Kidney epithelial cell (primary cell): Measurements from ENCODE around the gene ST3GAL5. TPM values are rescaled to one million over a fixed set of nuclear protein-coding genes. Genes with fewer than 3 reads are reported as not detected.

Source experiments
- DNase-seq: peaks from one replicate; pipeline ENCODE4 v3.0.0-alpha.2; 2010; ENCODE audit warnings: low read depth
- H3K27me3 ChIP-seq: 2 replicates; pipeline ENCODE4 v1.6.0; 2011; ENCODE audit warnings: low read length; ENCODE audit not compliant: control insufficient read depth, insufficient read depth
- H3K36me3 ChIP-seq: 2 replicates; pipeline ENCODE4 v1.5.1; 2011; ENCODE audit warnings: low read length; ENCODE audit not compliant: control insufficient read depth, insufficient read depth
- H3K4me3 ChIP-seq: 2 replicates; pipeline ENCODE4 v1.5.1; 2011; ENCODE audit warnings: low read depth, mild to moderate bottlenecking, control low read depth, low read length
- CTCF ChIP-seq: IDR thresholded peaks from 2 replicates; pipeline ENCODE4 v1.5.1; 2011; ENCODE audit warnings: mild to moderate bottlenecking, moderate library complexity, low read length, control low read depth, inconsistent platforms; ENCODE audit not compliant: insufficient read depth, poor library complexity, severe bottlenecking
- total RNA-seq: library from RNA; depleted of rRNA; stranded (reverse); fragments of >200 nt; gene quantifications from 2 replicates; pipeline ENCODE4 v1.2.3, GENCODE V29; 2015

Gene ST3GAL5
- total RNA-seq, 1 donor from 2014 or later: 3.0 TPM

GRCh38 chr2:85905891-85906290 is 17.1 kb upstream of the ST3GAL5 start:
- H3K36me3 ChIP-seq: no peaks in the 10 kb centered on the region
- TF ChIP-seq CTCF: no peak
- DNase-seq: no peak
- no peaks in the 10 kb centered on the region for H3K27me3 ChIP-seq
- no peak overlapping the region for H3K4me3 ChIP-seq

GRCh38 chr2:85905187-85905666 is 16.4 kb upstream of the ST3GAL5 start:
- no peaks in the 10 kb centered on the region for H3K36me3 ChIP-seq
- DNase-seq: no peak
- TF ChIP-seq CTCF: no peak
- H3K4me3 ChIP-seq: no peak overlapping the region
- H3K27me3 ChIP-seq: no peaks in the 10 kb centered on the region

- H3K27me3 ChIP-seq: no peaks in the 10 kb centered on the region
- no peak overlapping the region for H3K4me3 ChIP-seq
- no peak for DNase-seq
- no peaks in the 10 kb centered on the region for H3K36me3 ChIP-seq
- TF ChIP-seq CTCF: no peak
Measured at GRCh38 chr2:85903849-85904248, 15.1 kb upstream of the ST3GAL5 start.

- no peak for TF ChIP-seq CTCF
- H3K36me3 ChIP-seq: no peaks in the 10 kb centered on the region
- DNase-seq: no peak
- H3K4me3 ChIP-seq: no peak overlapping the region
- H3K27me3 ChIP-seq: no peaks in the 10 kb centered on the region
Measured at GRCh38 chr2:85902496-85902895, 13.7 kb upstream of the ST3GAL5 start.

GRCh38 chr2:85901155-85901554 is 12.4 kb upstream of the ST3GAL5 start:
- no peak for DNase-seq
- Histone ChIP-seq H3K36me3 (no peaks in the 10 kb centered on the region), H3K27me3 (no peaks in the 10 kb centered on the region), H3K4me3 (no peak overlapping the region)
- no peak for TF ChIP-seq CTCF

GRCh38 chr2:85900366-85900765 is 11.6 kb upstream of the ST3GAL5 start:
- H3K4me3 ChIP-seq: no peak overlapping the region
- no peak for TF ChIP-seq CTCF
- H3K27me3 ChIP-seq: no peaks in the 10 kb centered on the region
- no peaks in the 10 kb centered on the region for H3K36me3 ChIP-seq
- no peak for DNase-seq
